LNCaP clone FGC (cell line): Measurements from ENCODE around the gene ZNF385D.
"Not testable (repeated sequence)": the region's sequence is repeated elsewhere in the genome, so short reads cannot be mapped to it uniquely, and the experiment has no call there.

ENCODE experiments used
- DNase-seq: peaks from one replicate; pipeline ENCODE4 v3.0.0-alpha.2; 2011; ENCODE audit warnings: low read depth
- H3K4me3 ChIP-seq: 2 replicates; pipeline ENCODE4 v1.5.1; 2011; ENCODE audit warnings: mild to moderate bottlenecking, low read depth, low read length, control low read depth
- TF ChIP-seq, protein P1 (sequence below): IDR thresholded peaks from 2 replicates; pipeline ENCODE4 v1.5.1; 2012; ENCODE audit warnings: mild to moderate bottlenecking; ENCODE audit not compliant: control insufficient read depth, insufficient read depth; ENCODE audit errors: extremely low read depth

ZNF385D gene

GRCh38 chr3:21515417-21515816 is 235.6 kb downstream of the ZNF385D start:
- TF ChIP-seq, protein P1, sequence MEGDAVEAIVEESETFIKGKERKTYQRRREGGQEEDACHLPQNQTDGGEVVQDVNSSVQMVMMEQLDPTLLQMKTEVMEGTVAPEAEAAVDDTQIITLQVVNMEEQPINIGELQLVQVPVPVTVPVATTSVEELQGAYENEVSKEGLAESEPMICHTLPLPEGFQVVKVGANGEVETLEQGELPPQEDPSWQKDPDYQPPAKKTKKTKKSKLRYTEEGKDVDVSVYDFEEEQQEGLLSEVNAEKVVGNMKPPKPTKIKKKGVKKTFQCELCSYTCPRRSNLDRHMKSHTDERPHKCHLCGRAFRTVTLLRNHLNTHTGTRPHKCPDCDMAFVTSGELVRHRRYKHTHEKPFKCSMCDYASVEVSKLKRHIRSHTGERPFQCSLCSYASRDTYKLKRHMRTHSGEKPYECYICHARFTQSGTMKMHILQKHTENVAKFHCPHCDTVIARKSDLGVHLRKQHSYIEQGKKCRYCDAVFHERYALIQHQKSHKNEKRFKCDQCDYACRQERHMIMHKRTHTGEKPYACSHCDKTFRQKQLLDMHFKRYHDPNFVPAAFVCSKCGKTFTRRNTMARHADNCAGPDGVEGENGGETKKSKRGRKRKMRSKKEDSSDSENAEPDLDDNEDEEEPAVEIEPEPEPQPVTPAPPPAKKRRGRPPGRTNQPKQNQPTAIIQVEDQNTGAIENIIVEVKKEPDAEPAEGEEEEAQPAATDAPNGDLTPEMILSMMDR = no peak
- no peak for DNase-seq
- H3K4me3 ChIP-seq = no peak overlapping the region

DNA sequence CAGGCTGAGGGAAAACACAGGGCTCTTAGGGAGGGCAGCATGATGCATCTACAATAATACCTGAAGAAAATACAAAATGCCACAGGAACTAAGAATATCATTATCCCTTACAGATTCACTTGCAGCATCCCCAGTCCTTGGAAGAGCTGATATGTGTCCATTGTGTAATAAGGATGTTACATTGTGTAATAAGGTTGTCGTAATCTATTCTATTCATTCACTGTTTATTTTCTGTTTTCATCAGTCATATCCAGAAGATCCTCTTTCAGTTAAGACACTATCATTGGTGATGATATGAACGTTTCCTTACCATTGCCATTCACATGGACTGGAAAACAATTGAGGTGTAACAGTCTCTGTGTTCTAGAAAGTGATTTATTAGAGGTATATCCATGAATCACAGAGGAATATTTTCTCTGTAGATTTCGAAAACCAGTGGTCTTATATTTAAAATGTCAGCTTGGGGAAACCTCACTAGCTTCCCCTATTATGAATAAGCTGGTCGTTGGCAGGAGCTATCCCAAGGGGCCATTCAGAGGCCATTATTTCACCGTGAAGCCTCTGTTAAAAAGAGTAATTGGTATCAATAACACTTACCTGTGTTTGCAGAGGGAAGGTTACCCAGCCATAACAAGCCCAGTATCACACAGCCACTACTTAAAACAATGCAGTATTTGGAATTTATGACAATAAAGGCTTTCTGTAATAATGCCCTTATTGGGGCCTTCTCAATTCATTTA is 241.1 kb downstream of the ZNF385D start:
- no peak overlapping the region for H3K4me3 ChIP-seq
- no peak for DNase-seq
- TF ChIP-seq, protein P1 = no peak

- H3K4me3 ChIP-seq = no peak overlapping the region
- no peak for DNase-seq
- TF ChIP-seq, protein P1 = no peak
Observed at GRCh38 chr3:21508246-21508645, 242.8 kb downstream of the ZNF385D start.

- DNase-seq = no peak
- H3K4me3 ChIP-seq = no peak overlapping the region
Observed at GRCh38 chr3:21505711-21506460, 245.1 kb downstream of the ZNF385D start.

DNA sequence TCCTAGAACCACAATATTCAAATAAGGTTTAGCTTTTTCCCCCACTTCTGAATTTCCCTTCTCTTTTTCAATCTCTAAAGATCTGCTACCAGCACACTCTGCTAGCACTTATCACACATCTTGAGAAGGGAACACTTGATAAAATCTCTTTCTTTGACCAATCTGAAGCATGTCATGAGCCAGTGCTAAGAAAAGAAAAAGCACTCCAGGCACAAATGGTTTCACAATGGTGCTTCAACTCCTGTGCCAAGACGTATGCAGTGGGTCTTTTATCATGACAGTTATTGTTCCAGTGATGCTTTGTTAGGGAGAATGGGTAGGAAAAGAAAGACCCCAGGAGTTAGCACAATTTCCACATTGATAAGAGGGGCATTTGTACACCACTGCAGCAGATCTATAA is 248.4 kb downstream of the ZNF385D start:
- no peak for DNase-seq
- TF ChIP-seq, protein P1 = no peak
- no peak overlapping the region for H3K4me3 ChIP-seq

More at GRCh38 chr3:21505711-21506460, 245.1 kb downstream of the ZNF385D start:
- TF ChIP-seq, protein P1 = no peak

DNA sequence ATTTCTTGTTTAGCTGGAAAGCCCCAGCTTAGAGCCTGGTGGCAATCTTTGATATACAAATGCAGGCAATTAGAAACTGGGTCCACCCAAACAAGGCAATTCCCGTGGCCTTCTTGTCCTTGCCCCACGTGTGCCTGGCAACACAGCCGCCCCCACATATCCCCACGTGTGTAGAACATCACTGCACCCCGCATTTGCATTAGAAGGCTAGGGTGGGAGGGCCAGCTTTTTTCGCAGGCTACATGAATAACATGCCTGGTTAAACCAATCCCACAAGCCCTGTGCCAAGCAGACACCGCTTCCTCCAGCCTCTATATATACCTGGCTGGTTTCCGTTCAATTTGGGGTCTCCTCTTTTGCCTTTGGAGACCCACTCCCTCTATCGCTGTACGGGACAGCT is 250.2 kb downstream of the ZNF385D start:
- no peak for DNase-seq
- TF ChIP-seq, protein P1 = no peak
- H3K4me3 ChIP-seq = no peak overlapping the region

GRCh38 chr3:21490671-21491070 is 260.3 kb downstream of the ZNF385D start:
- not testable (repeated sequence) for H3K4me3 ChIP-seq, DNase-seq
